IPS-15b (cell line): ENCODE data around the gene TRPT1.

Source experiments
- H3K27me3 ChIP-seq: one replicate; pipeline ENCODE4 v1.6.1; 2013; ENCODE audit warnings: low read length; ENCODE audit not compliant: control insufficient read depth, insufficient read depth
- H3K36me3 ChIP-seq: one replicate; pipeline ENCODE4 v1.6.1; 2013; ENCODE audit warnings: low read length; ENCODE audit not compliant: control insufficient read depth, insufficient read depth
- H3K4me1 ChIP-seq: one replicate; pipeline ENCODE4 v1.6.1; 2013; ENCODE audit warnings: mild to moderate bottlenecking, low read length; ENCODE audit not compliant: control insufficient read depth, insufficient read depth
- H3K4me3 ChIP-seq: one replicate; pipeline ENCODE4 v1.5.1; 2013; ENCODE audit warnings: low read depth, low read length
- H3K9ac ChIP-seq: one replicate; pipeline ENCODE4 v1.6.1; 2013; ENCODE audit warnings: low read depth, mild to moderate bottlenecking, low read length
- H3K9me3 ChIP-seq: one replicate; pipeline ENCODE4 v1.6.1; 2013; ENCODE audit warnings: mild to moderate bottlenecking, low read length; ENCODE audit not compliant: control insufficient read depth, insufficient read depth

The TRPT1 gene

DNA sequence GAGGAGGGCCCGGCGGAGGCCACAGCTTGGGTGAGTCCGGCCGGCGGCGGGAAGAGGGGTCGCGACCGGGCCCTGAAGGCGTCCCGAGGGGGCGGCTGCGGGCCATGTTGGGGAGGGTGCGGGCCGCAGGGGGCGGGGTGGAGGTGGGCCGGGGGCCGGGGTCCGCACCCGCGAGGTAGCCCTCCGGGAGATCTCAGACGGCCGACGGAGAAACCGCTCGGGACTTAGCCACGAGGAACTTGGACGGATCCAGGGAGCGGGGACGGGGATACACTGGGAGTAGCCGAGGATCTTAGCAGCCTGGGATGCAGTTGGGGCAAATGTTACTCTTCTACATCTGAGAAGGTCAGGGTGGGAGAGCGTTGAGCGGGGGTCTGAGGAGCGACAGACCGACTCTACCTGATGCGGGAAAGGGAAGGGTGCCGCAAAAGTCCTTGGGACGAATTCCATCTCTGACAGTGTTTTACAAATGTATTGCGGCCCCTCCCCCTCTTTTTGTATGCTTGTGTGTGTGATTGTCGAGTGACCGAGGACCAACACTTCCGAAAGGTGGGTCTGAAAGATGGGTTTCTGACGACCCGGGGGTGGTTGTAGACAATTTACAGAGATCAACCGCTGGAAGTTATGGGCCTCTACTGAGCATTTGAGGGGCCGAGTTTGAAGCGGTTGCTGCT is 39.4 kb downstream of the TRPT1 start:
- Histone ChIP-seq H3K4me3 (no peak overlapping the region), H3K9me3 (no peaks in the 10 kb centered on the region), H3K27me3 (no peaks in the 10 kb centered on the region), H3K36me3 (peaks cover 3% of the 10 kb centered on the region), H3K4me1 (peaks cover 3% of the 10 kb centered on the region), H3K9ac (no peak overlapping the region)

DNA sequence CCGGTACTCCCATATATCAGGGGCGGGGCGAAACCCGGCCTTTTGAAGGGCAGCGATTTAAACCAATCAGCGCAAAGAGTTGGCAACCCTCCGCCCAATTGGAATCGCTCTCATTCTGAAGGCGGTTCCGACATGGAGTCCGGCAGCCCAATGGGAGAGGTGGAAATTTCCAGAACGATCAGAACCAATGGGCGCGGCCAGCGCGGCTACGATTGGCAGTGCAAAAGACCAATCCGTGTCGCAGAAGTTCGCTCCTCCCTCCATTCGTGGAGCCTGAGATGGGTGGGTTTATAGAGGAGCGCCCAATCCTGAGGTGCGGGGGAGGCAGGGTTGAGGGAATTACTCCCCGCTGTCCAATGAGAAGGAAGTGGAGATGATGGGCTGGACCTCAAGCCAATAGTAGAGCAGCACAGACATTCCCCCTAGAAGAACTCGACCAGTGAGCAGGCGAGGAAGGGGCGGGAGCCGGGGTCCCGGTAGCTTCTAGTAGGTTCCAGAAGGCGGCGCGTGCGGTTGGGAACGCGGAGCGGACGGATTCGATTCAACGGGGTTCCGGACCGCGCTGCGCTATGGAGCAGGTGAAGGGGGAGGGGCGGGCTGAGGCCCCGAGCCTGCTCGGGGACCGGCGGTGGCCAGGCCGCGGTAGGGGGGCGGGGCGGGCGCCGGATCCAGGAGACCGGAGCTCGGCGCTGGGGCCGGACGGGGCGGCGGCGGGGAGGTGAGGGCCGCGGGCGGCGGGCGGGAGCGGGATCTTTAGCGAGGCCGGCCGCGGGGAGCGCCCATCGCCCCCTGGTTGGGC is 40.1 kb downstream of the TRPT1 start, which contains the start of gene STIP1:
Gene STIP1, plus strand, starts transcription at position 479 of the 799 bp plus-strand sequence. Its CDS starts 91 bp downstream, at position 570.
- Histone ChIP-seq H3K9ac (peak within 1 kb of the TSS; percentile 90), H3K36me3 (peaks cover 3% of the 10 kb centered on the region), H3K4me3 (peak within 1 kb of the TSS; percentile 90), H3K27me3 (no peaks in the 10 kb centered on the region), H3K9me3 (no peaks in the 10 kb centered on the region), H3K4me1 (peaks cover 3% of the 10 kb centered on the region)

GRCh38 chr11:64185175-64185692 is 40.8 kb downstream of the TRPT1 start:
- peaks cover 3% of the 10 kb centered on the region for H3K4me1 ChIP-seq
- no peaks in the 10 kb centered on the region for H3K9me3 ChIP-seq
- H3K27me3 ChIP-seq: no peaks in the 10 kb centered on the region

DNA sequence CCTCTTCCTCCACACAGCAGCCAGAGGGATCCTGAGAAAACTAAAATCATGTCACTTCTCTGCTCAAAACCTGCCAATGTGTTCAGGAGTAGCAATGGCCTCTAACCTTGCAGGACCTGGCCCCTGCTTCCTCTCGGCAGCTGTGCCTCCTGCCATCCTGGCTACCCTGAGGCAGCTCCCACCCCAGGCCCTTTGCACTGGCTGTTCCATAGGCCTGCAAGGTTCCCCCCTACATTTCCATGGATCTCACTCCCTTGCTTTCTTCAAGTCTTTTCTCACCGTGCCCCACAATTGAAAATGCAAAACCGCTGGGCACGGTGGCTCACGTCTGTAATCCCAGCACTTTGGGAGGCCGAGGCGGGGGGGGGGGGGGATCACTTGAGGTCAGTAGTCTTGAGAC is 42.1 kb downstream of the TRPT1 start:
- Histone ChIP-seq H3K9ac (no peak overlapping the region), H3K36me3 (no peaks in the 10 kb centered on the region), H3K27me3 (no peaks in the 10 kb centered on the region), H3K4me3 (peak overlapping the region; percentile 35), H3K4me1 (peaks cover 3% of the 10 kb centered on the region), H3K9me3 (no peaks in the 10 kb centered on the region)

More at GRCh38 chr11:64185175-64185692, 40.8 kb downstream of the TRPT1 start:
- H3K9ac ChIP-seq: peak overlapping the region; percentile 90
- no peaks in the 10 kb centered on the region for H3K36me3 ChIP-seq
- H3K4me3 ChIP-seq: peak overlapping the region; percentile 90

- Histone ChIP-seq H3K9me3 (no peaks in the 10 kb centered on the region), H3K27me3 (no peaks in the 10 kb centered on the region), H3K36me3 (no peaks in the 10 kb centered on the region), H3K9ac (no peak overlapping the region), H3K4me3 (peak overlapping the region; percentile 19), H3K4me1 (peaks cover 3% of the 10 kb centered on the region)
These were observed 44.2 kb downstream of the TRPT1 start for GRCh38 chr11:64181506-64182411.

GRCh38 chr11:64180891-64181290 is 45.1 kb downstream of the TRPT1 start:
- no peaks in the 10 kb centered on the region for H3K36me3 ChIP-seq
- H3K4me1 ChIP-seq: peaks cover 3% of the 10 kb centered on the region
- no peak overlapping the region for H3K4me3 ChIP-seq
- no peaks in the 10 kb centered on the region for H3K27me3 ChIP-seq
- no peaks in the 10 kb centered on the region for H3K9me3 ChIP-seq
- H3K9ac ChIP-seq: no peak overlapping the region

- Histone ChIP-seq H3K27me3 (no peaks in the 10 kb centered on the region), H3K4me3 (no peak overlapping the region), H3K36me3 (no peaks in the 10 kb centered on the region), H3K9me3 (no peaks in the 10 kb centered on the region), H3K9ac (no peak overlapping the region), H3K4me1 (peaks cover 3% of the 10 kb centered on the region)
These were observed 46.9 kb downstream of the TRPT1 start for GRCh38 chr11:64178951-64179639.

DNA sequence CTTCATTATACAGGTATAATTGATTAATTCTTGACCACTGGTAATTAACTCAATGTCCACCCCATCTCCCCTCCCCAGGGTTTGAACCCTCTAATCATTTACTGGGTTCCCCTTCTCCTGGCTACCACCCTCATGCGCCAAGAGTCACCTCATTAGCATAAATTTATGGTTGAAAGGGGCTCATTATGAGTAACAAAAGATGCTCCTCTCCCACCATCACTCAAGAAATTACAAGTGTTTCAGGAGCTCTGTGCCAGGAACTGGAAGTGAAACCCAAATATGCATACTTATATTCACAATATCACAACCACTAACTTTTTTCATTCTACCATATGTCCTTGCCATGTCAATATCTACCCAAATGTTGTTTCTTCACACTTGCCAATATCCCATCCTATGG is 47.8 kb downstream of the TRPT1 start:
- H3K36me3 ChIP-seq: no peaks in the 10 kb centered on the region
- H3K9ac ChIP-seq: no peak overlapping the region
- H3K4me1 ChIP-seq: no peaks in the 10 kb centered on the region
- no peak overlapping the region for H3K4me3 ChIP-seq
- H3K9me3 ChIP-seq: no peaks in the 10 kb centered on the region
- no peaks in the 10 kb centered on the region for H3K27me3 ChIP-seq

GRCh38 chr11:64176751-64177150 is 49.2 kb downstream of the TRPT1 start:
- Histone ChIP-seq H3K36me3 (no peaks in the 10 kb centered on the region), H3K4me1 (no peaks in the 10 kb centered on the region), H3K9me3 (no peaks in the 10 kb centered on the region), H3K9ac (no peak overlapping the region), H3K27me3 (no peaks in the 10 kb centered on the region), H3K4me3 (no peak overlapping the region)
